ENCODE data around the gene DENND5A.

DENND5A gene

DNA sequence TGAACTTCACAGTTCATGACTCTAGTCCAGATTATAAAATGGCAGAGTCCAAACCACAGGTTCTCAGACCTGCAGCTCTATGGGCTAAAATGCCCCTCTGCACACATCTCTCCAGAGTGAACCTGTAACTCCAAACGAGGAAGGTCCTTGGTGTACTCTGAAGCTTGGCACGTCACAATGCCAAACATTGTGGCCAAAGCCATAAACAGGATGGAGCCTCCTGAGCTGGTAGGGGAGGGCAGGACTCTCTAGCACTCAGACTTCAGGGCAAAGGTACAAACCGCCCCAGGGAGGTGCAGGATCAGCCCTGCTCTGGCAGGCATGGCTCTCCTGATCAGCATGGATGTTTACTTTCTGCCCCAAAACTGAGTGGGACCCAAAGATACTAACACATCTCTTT is 176.1 kb downstream of the DENND5A start:
- H3K27me3 ChIP-seq (ENCODE audit: insufficient read depth, low read length) = peaks cover 51% of the 10 kb centered on the region
- H3K9ac ChIP-seq (ENCODE audit: low read depth, low read length) = no peak overlapping the region
- no peaks in the 10 kb centered on the region for H3K9me3 ChIP-seq (ENCODE audit: insufficient read depth, low read depth, low read length)
- no peak overlapping the region for H3K27ac ChIP-seq (ENCODE audit: low read length)
- H3K4me1 ChIP-seq (ENCODE audit: insufficient read depth, low read length) = peaks cover 4% of the 10 kb centered on the region; the same call in 1 of the 2 replicates
- no peak overlapping the region for H3K4me3 ChIP-seq (ENCODE audit: low read length)
- H3K36me3 ChIP-seq (ENCODE audit: insufficient read depth, low read depth, low read length) = no peaks in the 10 kb centered on the region

Data from iPS-20b (cell line).